ENCODE measurements around the gene TFAP2A. TPM values are rescaled to one million over a fixed set of nuclear protein-coding genes. Genes with fewer than 3 reads are reported as not detected.

TFAP2A gene
- total RNA-seq, 1 donor from 2014 or later = 9.6 TPM

GRCh38 chr6:10448096-10448495, 33.2 kb upstream of the TFAP2A start:
- H3K9me3 Mint-ChIP-seq = no peaks in the 10 kb centered on the region
- H3K4me3 Mint-ChIP-seq = no peak overlapping the region
- no peaks in the 10 kb centered on the region for H3K4me1 Mint-ChIP-seq
- no peak overlapping the region for H3K27ac Mint-ChIP-seq (ENCODE audit: unreplicated experiment)
- no peak for DNase-seq (ENCODE audit: low read depth, low spot score)
- TF ChIP-seq CTCF (conservative IDR thresholded peaks at IDR 0.05) = no peak
- no peaks in the 10 kb centered on the region for H3K36me3 Mint-ChIP-seq (ENCODE audit: low read depth)
- no peaks in the 10 kb centered on the region for H3K27me3 Mint-ChIP-seq (ENCODE audit: low read depth)

GRCh38 chr6:10446548-10446947, 31.7 kb upstream of the TFAP2A start:
- Mint-ChIP-seq H3K9me3 (no peaks in the 10 kb centered on the region), H3K27ac (ENCODE audit: unreplicated experiment) (no peak overlapping the region), H3K4me1 (no peaks in the 10 kb centered on the region), H3K27me3 (ENCODE audit: low read depth) (no peaks in the 10 kb centered on the region), H3K36me3 (ENCODE audit: low read depth) (no peaks in the 10 kb centered on the region), H3K4me3 (no peak overlapping the region)
- no peak for DNase-seq (ENCODE audit: low read depth, low spot score)
- no peak for TF ChIP-seq CTCF (conservative IDR thresholded peaks at IDR 0.05)

GRCh38 chr6:10441655-10442009, 26.8 kb upstream of the TFAP2A start:
- H3K36me3 Mint-ChIP-seq (ENCODE audit: low read depth) = no peaks in the 10 kb centered on the region
- DNase-seq (ENCODE audit: low read depth, low spot score) = no peak
- no peak overlapping the region for H3K27ac Mint-ChIP-seq (ENCODE audit: unreplicated experiment)
- TF ChIP-seq CTCF (conservative IDR thresholded peaks at IDR 0.05) = no peak
- no peaks in the 10 kb centered on the region for H3K27me3 Mint-ChIP-seq (ENCODE audit: low read depth)
- no peak overlapping the region for H3K4me3 Mint-ChIP-seq
- no peaks in the 10 kb centered on the region for H3K4me1 Mint-ChIP-seq
- no peaks in the 10 kb centered on the region for H3K9me3 Mint-ChIP-seq

GRCh38 chr6:10441004-10441654, 26.3 kb upstream of the TFAP2A start:
- H3K4me3 Mint-ChIP-seq = no peak overlapping the region
- TF ChIP-seq CTCF (conservative IDR thresholded peaks at IDR 0.05) = no peak
- H3K36me3 Mint-ChIP-seq (ENCODE audit: low read depth) = no peaks in the 10 kb centered on the region
- no peaks in the 10 kb centered on the region for H3K9me3 Mint-ChIP-seq
- no peak for DNase-seq (ENCODE audit: low read depth, low spot score)
- H3K4me1 Mint-ChIP-seq = no peaks in the 10 kb centered on the region
- no peak overlapping the region for H3K27ac Mint-ChIP-seq (ENCODE audit: unreplicated experiment)
- no peaks in the 10 kb centered on the region for H3K27me3 Mint-ChIP-seq (ENCODE audit: low read depth)

- no peak for TF ChIP-seq CTCF (conservative IDR thresholded peaks at IDR 0.05)
- no peak for DNase-seq (ENCODE audit: low read depth, low spot score)
- H3K36me3 Mint-ChIP-seq (ENCODE audit: low read depth) = no peaks in the 10 kb centered on the region
- H3K9me3 Mint-ChIP-seq = no peaks in the 10 kb centered on the region
- H3K27me3 Mint-ChIP-seq (ENCODE audit: low read depth) = peaks cover 11% of the 10 kb centered on the region
- peaks cover 5% of the 10 kb centered on the region for H3K4me1 Mint-ChIP-seq
- no peak overlapping the region for H3K4me3 Mint-ChIP-seq
- H3K27ac Mint-ChIP-seq (ENCODE audit: unreplicated experiment) = no peak overlapping the region
Measured at GRCh38 chr6:10437891-10438290, 23.0 kb upstream of the TFAP2A start.

Data from neural crest cell (in vitro differentiated cells).